SU-DHL-6 (cell line): ENCODE data around the gene DCAF12.
"Not testable (repeated sequence)": the region's sequence is repeated elsewhere in the genome, so short reads cannot be mapped to it uniquely, and the experiment has no call there.

Source experiments
- H2AFZ ChIP-seq: fragments of 200-600 bp; sonication (generic); 2 replicates; pipeline ENCODE4 v1.6.1; 2014; ENCODE audit warnings: low read depth, mild to moderate bottlenecking, moderate library complexity, mixed read lengths, antibody characterized with exemption, low read length; ENCODE audit not compliant: severe bottlenecking
- H3F3A ChIP-seq: fragments of 200-600 bp; shearing (Covaris generic); 2 replicates; pipeline ENCODE4 v1.6.0; 2016; ENCODE audit warnings: antibody characterized with exemption, mild to moderate bottlenecking; ENCODE audit not compliant: insufficient read depth
- H3K27ac ChIP-seq: fragments of 200-600 bp; sonication (generic); 2 replicates; pipeline ENCODE4 v1.5.1; 2016; ENCODE audit warnings: low read depth, mild to moderate bottlenecking, low read length, moderate library complexity, mixed read lengths
- H3K27me3 ChIP-seq: fragments of 200-600 bp; sonication (generic), shearing (Covaris generic); 2 replicates; pipeline ENCODE4 v1.6.0; 2014; ENCODE audit warnings: mild to moderate bottlenecking, low read length
- H3K36me3 ChIP-seq: fragments of 200-600 bp; sonication (generic); 2 replicates; pipeline ENCODE4 v1.6.1; 2014; ENCODE audit warnings: mild to moderate bottlenecking, low read length, mixed read lengths
- H3K4me2 ChIP-seq: fragments of 300-600, 200-600 bp; shearing (Covaris generic), sonication (generic); 2 replicates; pipeline ENCODE4 v1.6.0; 2014; ENCODE audit warnings: low read length, low read depth, mild to moderate bottlenecking; ENCODE audit not compliant: poor library complexity, severe bottlenecking
- H3K4me3 ChIP-seq: fragments of 200-600 bp; sonication (generic); 2 replicates; pipeline ENCODE4 v1.5.1; 2014; ENCODE audit warnings: antibody characterized with exemption, low read length, mild to moderate bottlenecking, mixed read lengths; ENCODE audit not compliant: insufficient read depth, poor library complexity, severe bottlenecking
- H3K79me2 ChIP-seq: fragments of 200-600 bp; sonication (generic); 2 replicates; pipeline ENCODE4 v1.6.1; 2014; ENCODE audit warnings: mild to moderate bottlenecking, low read length, moderate library complexity; ENCODE audit not compliant: insufficient read depth
- H3K9ac ChIP-seq: fragments of 200-600 bp; sonication (generic); 2 replicates; pipeline ENCODE4 v1.7.0; 2014; ENCODE audit warnings: mild to moderate bottlenecking, low read length
- H3K9me2 ChIP-seq: fragments of 200-600 bp; sonication (generic); replicated peaks from 2 replicates; pipeline ENCODE4 v1.6.1; 2014; ENCODE audit warnings: low read length; ENCODE audit not compliant: insufficient read depth
- H3K9me3 ChIP-seq: fragments of 200-600 bp; sonication (generic); 2 replicates; pipeline ENCODE4 v1.6.1; 2014; ENCODE audit warnings: low read length, mixed read lengths; ENCODE audit not compliant: insufficient read depth
- H4K20me1 ChIP-seq: fragments of 200-600 bp; sonication (generic); 2 replicates; pipeline ENCODE4 v1.6.1; 2014; ENCODE audit warnings: low read depth, mild to moderate bottlenecking, antibody characterized with exemption, low read length, moderate library complexity, mixed read lengths
- EZH2phosphoT487 ChIP-seq: fragments of 200-600 bp; sonication (generic), shearing (Covaris generic); conservative IDR thresholded peaks from 2 replicates; pipeline ENCODE4 v1.6.1; 2018; ENCODE audit warnings: mild to moderate bottlenecking, antibody characterized with exemption, low read length, moderate library complexity, mixed read lengths
- TF ChIP-seq, protein P1 (sequence below): fragments of 200-600 bp; sonication (generic); IDR thresholded peaks from one replicate; pipeline ENCODE4 v1.5.1; 2017; ENCODE audit warnings: antibody characterized with exemption, mild to moderate bottlenecking, low read length, moderate library complexity; ENCODE audit not compliant: insufficient read depth, poor library complexity, severe bottlenecking

DCAF12 gene

DNA sequence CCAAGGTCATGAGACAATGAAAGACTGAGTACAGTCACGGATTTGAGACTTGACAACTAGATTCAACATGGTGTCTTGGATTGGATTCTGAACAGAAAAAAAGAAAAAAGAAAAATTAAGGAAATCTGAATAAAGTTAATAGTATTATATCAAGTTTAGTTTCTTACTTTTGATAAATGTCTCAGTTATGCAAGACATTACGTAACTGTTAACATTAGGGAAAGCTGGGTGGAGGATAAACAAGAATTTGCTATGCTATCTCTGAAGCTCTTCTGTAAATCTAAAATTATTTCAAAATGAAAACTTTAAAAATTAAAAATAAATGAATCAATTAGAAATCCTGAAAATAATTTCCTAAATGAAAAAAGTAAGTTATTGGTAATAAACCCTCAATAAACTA is 14.4 kb upstream of the DCAF12 start:
- Histone ChIP-seq H3K27ac (no peak overlapping the region), H3K9ac (no peak overlapping the region)

DNA sequence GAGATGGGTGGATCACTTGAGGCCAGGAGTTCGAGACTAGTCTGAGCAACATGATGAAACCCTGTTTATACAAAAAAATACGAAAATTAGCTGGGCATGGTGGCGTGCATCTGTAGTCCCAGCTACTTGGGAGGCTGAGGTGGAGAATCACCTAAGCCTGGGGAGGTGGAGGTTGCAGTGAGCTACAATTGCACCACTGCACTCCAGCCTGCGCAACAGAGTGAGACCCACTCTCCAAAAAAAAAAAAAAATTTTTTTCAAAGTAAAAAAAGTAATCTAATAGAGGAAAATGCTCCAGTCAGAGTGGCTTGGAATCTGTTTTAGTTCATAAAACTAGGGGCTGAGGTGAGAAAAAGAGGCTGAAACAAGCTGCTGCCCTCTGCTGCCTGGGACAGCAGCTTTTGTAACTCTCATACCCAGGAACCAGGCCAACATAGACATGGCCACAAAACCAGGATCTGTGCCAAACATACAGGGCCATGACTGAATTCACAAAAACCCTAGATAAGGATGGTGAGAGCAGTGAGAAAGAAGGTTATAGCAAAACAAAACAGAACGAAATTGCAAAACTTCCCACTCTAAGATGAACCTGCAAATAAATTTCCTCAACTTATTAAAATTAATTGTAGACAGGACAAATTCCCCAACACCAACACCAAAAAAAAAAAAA is 13.1 kb upstream of the DCAF12 start:
- TF ChIP-seq, protein P1, sequence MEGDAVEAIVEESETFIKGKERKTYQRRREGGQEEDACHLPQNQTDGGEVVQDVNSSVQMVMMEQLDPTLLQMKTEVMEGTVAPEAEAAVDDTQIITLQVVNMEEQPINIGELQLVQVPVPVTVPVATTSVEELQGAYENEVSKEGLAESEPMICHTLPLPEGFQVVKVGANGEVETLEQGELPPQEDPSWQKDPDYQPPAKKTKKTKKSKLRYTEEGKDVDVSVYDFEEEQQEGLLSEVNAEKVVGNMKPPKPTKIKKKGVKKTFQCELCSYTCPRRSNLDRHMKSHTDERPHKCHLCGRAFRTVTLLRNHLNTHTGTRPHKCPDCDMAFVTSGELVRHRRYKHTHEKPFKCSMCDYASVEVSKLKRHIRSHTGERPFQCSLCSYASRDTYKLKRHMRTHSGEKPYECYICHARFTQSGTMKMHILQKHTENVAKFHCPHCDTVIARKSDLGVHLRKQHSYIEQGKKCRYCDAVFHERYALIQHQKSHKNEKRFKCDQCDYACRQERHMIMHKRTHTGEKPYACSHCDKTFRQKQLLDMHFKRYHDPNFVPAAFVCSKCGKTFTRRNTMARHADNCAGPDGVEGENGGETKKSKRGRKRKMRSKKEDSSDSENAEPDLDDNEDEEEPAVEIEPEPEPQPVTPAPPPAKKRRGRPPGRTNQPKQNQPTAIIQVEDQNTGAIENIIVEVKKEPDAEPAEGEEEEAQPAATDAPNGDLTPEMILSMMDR, result peak; percentile 43
- TF ChIP-seq EZH2phosphoT487, result no peak
- H2AFZ ChIP-seq, result no peak overlapping the region
- no peaks in the 10 kb centered on the region for H4K20me1 ChIP-seq
- H3K9me3 ChIP-seq, result no peaks in the 10 kb centered on the region
- H3K9me2 ChIP-seq, result no peaks in the 10 kb centered on the region
- no peak overlapping the region for H3K9ac ChIP-seq
- H3K27me3 ChIP-seq, result no peaks in the 10 kb centered on the region
- H3F3A ChIP-seq, result no peaks in the 10 kb centered on the region
- H3K4me2 ChIP-seq, result no peak overlapping the region
- no peak overlapping the region for H3K27ac ChIP-seq
- no peaks in the 10 kb centered on the region for H3K79me2 ChIP-seq
- H3K36me3 ChIP-seq, result no peaks in the 10 kb centered on the region
- no peak overlapping the region for H3K4me3 ChIP-seq

More for the DNA sequence above, 14.4 kb upstream of the DCAF12 start:
- H3F3A ChIP-seq, result no peaks in the 10 kb centered on the region
- no peaks in the 10 kb centered on the region for H3K36me3 ChIP-seq
- no peaks in the 10 kb centered on the region for H3K9me3 ChIP-seq
- H3K9me2 ChIP-seq, result no peaks in the 10 kb centered on the region
- H2AFZ ChIP-seq, result no peak overlapping the region
- no peak overlapping the region for H3K4me2 ChIP-seq
- no peaks in the 10 kb centered on the region for H3K27me3 ChIP-seq
- H3K79me2 ChIP-seq, result no peaks in the 10 kb centered on the region
- no peaks in the 10 kb centered on the region for H4K20me1 ChIP-seq
- TF ChIP-seq, protein P1, result no peak
- TF ChIP-seq EZH2phosphoT487, result no peak
- H3K4me3 ChIP-seq, result no peak overlapping the region

DNA sequence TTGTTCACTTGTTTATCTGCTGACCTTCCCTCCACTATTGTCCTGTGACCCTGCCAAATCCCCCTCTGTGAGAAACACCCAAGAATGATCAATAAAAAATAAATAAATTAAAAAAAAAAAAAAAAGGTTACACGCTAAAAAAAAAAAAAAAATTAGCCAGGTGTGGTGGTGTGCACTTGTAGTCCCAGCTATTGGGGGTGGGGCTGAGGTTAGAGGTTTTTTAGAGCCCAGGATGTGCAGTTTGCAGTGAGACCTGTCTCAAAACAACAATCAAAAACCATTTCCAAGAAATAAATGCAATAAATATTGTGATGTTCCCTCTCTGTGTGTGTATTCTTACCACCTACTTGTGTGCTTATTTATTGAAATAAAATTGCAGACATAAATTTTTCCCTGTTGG is 12.1 kb upstream of the DCAF12 start:
- H2AFZ ChIP-seq, H3K9me3 ChIP-seq, H3K79me2 ChIP-seq, H3K9ac ChIP-seq, H3K27me3 ChIP-seq, H3K36me3 ChIP-seq, H3K27ac ChIP-seq, H3K4me3 ChIP-seq, H3K4me2 ChIP-seq, H3F3A ChIP-seq, H4K20me1 ChIP-seq, H3K9me2 ChIP-seq: not testable (repeated sequence)

- H3K4me3 ChIP-seq, result no peak overlapping the region
- H3K9me2 ChIP-seq, result no peaks in the 10 kb centered on the region
- no peaks in the 10 kb centered on the region for H4K20me1 ChIP-seq
- no peak overlapping the region for H3K27ac ChIP-seq
- H3K9ac ChIP-seq, result no peak overlapping the region
- H3K79me2 ChIP-seq, result no peaks in the 10 kb centered on the region
- no peaks in the 10 kb centered on the region for H3F3A ChIP-seq
- no peak overlapping the region for H3K4me2 ChIP-seq
- no peaks in the 10 kb centered on the region for H3K27me3 ChIP-seq
- TF ChIP-seq EZH2phosphoT487, result no peak
- TF ChIP-seq, protein P1, result no peak
- H3K9me3 ChIP-seq, result no peaks in the 10 kb centered on the region
- H2AFZ ChIP-seq, result no peak overlapping the region
- H3K36me3 ChIP-seq, result no peaks in the 10 kb centered on the region
Measured at GRCh38 chr9:34134521-34134920, 8.0 kb upstream of the DCAF12 start.
